Lung (tissue), 12 donors: ENCODE data around the gene TMEM53. TPM values are rescaled to one million over a fixed set of nuclear protein-coding genes. Genes with fewer than 3 reads are reported as not detected.

ENCODE experiments used
- ATAC-seq: fragments of 200-7000 bp; cut with Tn5 transposase; one replicate; pipeline ENCODE4 v1.9.1; 2020; ENCODE audit warnings: moderate number of reproducible peaks; ENCODE audit not compliant: insufficient read depth, low FRiP score
- DNase-seq, 3 donors: peaks; one replicate each; pipeline ENCODE4 v3.0.0-alpha.2; 2013 to 2017
- H3K27ac ChIP-seq, 2 donors: one replicate each; pipeline ENCODE4 v1.5.1; 2013; ENCODE audit warnings: mild to moderate bottlenecking in 2 of 2, moderate library complexity in 2 of 2, control low read depth in 1 of 2, inconsistent platforms in 1 of 2, low read depth in 1 of 2, low read length in 1 of 2
- H3K27me3 ChIP-seq, 3 donors: one replicate each; pipeline ENCODE4 v1.5.1; 2013; ENCODE audit warnings: low read length in 2 of 3; ENCODE audit not compliant: control insufficient read depth in 3 of 3, insufficient read depth in 3 of 3
- H3K36me3 ChIP-seq, 4 donors: one replicate each; pipeline ENCODE4 v1.5.1; 2013; ENCODE audit warnings: low read length in 4 of 4, mild to moderate bottlenecking in 1 of 4, moderate library complexity in 1 of 4; ENCODE audit not compliant: control insufficient read depth in 4 of 4, insufficient read depth in 4 of 4
- H3K4me1 ChIP-seq, 5 donors: one replicate each; pipeline ENCODE4 v1.5.1; 2013; ENCODE audit warnings: low read length in 5 of 5, mild to moderate bottlenecking in 2 of 5, moderate library complexity in 1 of 5; ENCODE audit not compliant: control insufficient read depth in 5 of 5, insufficient read depth in 5 of 5
- H3K4me3 ChIP-seq: one replicate; pipeline ENCODE4 v1.5.1; 2013; ENCODE audit warnings: mild to moderate bottlenecking, control low read depth, moderate library complexity
- H3K9ac ChIP-seq, 2 donors: one replicate each; pipeline ENCODE4 v1.5.1; 2013; ENCODE audit warnings: low read length in 2 of 2, control low read depth in 1 of 2; ENCODE audit not compliant: insufficient read depth in 1 of 2
- H3K9me3 ChIP-seq, 4 donors: one replicate each; pipeline ENCODE4 v1.5.1; 2013; ENCODE audit warnings: low read length in 3 of 4, mild to moderate bottlenecking in 1 of 4, moderate library complexity in 1 of 4; ENCODE audit not compliant: control insufficient read depth in 4 of 4, insufficient read depth in 3 of 4
- WGBS, 2 donors: extraction: QIAGEN DNeasy Blood & Tissue Kit; methylation state at CpG; one replicate each; pipeline ENCODE4 v1.1.7; 2013; 5-methylcytosine and 5-hydroxymethylcytosine counted together
- polyA plus RNA-seq, 2 donors: library from polyadenylated mRNA; stranded (reverse); fragments of 200-250 nt; gene quantifications; one replicate each; pipeline ENCODE4 v1.2.1, GENCODE V29; 2013
- total RNA-seq, 2 donors: library from RNA; depleted of rRNA in 1 of 2; stranded (reverse); fragments of >200 nt in 1 of 2; gene quantifications; one replicate each; pipeline ENCODE4 v1.2.1, GENCODE V29; 2014 to 2021
- TF ChIP-seq, protein P1 (sequence below): IDR thresholded peaks from 2 replicates; pipeline ENCODE4 v1.5.1; 2012; ENCODE audit warnings: mild to moderate bottlenecking; ENCODE audit errors: control extremely low read depth, extremely low read depth
- donor health status: control.
- donor health status: control.
- donor health status: Bipolar disorder and iron deficiency.
- donor health status: healthy.
- donor health status: DM: yes; HTN: yes; CAD: no.

The TMEM53 gene
- total and polyA plus RNA-seq, 4 donors, result 7.1 to 26.4 (median 18.4) TPM

- H3K27ac ChIP-seq, result no peak overlapping the region
- H3K4me1 ChIP-seq, result peaks cover 0 to 6% (median 4%) of the 10 kb centered on the region in 5 donors
- H3K36me3 ChIP-seq, result no peaks in the 10 kb centered on the region
- H3K4me3 ChIP-seq, result no peak overlapping the region
- H3K9ac ChIP-seq, result no peak overlapping the region
- WGBS, 2 donors, result 45 to 65% methylated on average over 12 of the region's 12 CpGs
- H3K27me3 ChIP-seq, result no peaks in the 10 kb centered on the region
- ATAC-seq, result no peak
- DNase-seq, result no peak
- no peaks in the 10 kb centered on the region for H3K9me3 ChIP-seq
- TF ChIP-seq, protein P1, sequence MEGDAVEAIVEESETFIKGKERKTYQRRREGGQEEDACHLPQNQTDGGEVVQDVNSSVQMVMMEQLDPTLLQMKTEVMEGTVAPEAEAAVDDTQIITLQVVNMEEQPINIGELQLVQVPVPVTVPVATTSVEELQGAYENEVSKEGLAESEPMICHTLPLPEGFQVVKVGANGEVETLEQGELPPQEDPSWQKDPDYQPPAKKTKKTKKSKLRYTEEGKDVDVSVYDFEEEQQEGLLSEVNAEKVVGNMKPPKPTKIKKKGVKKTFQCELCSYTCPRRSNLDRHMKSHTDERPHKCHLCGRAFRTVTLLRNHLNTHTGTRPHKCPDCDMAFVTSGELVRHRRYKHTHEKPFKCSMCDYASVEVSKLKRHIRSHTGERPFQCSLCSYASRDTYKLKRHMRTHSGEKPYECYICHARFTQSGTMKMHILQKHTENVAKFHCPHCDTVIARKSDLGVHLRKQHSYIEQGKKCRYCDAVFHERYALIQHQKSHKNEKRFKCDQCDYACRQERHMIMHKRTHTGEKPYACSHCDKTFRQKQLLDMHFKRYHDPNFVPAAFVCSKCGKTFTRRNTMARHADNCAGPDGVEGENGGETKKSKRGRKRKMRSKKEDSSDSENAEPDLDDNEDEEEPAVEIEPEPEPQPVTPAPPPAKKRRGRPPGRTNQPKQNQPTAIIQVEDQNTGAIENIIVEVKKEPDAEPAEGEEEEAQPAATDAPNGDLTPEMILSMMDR, result no peak
Measured at GRCh38 chr1:44664730-44665370, 9.4 kb downstream of the TMEM53 start.

GRCh38 chr1:44663417-44663816 lies 10.9 kb downstream of the TMEM53 start:
- H3K27ac ChIP-seq, result no peak overlapping the region
- no peak for ATAC-seq
- WGBS, 2 donors, result 92 to 95% methylated on average over 5 of the region's 5 CpGs
- H3K36me3 ChIP-seq, result peaks cover 0 to 3% (median 0%) of the 10 kb centered on the region in 4 donors
- no peak for DNase-seq
- H3K9ac ChIP-seq, result no peak overlapping the region
- TF ChIP-seq, protein P1, result no peak
- no peak overlapping the region for H3K4me3 ChIP-seq
- H3K4me1 ChIP-seq, result peaks cover 0 to 6% (median 4%) of the 10 kb centered on the region in 5 donors
- H3K9me3 ChIP-seq, result no peaks in the 10 kb centered on the region
- no peaks in the 10 kb centered on the region for H3K27me3 ChIP-seq

- DNase-seq (no peak), ATAC-seq (no peak)
- H3K9me3 ChIP-seq, result no peaks in the 10 kb centered on the region
- H3K27ac ChIP-seq, result no peak overlapping the region
- H3K9ac ChIP-seq, result no peak overlapping the region
- 87 to 89% methylated on average over 5 of the region's 5 CpGs for WGBS, 2 donors
- H3K4me3 ChIP-seq, result no peak overlapping the region
- TF ChIP-seq, protein P1, result no peak
- peaks cover 0 to 6% (median 4%) of the 10 kb centered on the region in 5 donors for H3K4me1 ChIP-seq
- peaks cover 0 to 3% (median 0%) of the 10 kb centered on the region in 4 donors for H3K36me3 ChIP-seq
- no peaks in the 10 kb centered on the region for H3K27me3 ChIP-seq
Measured at GRCh38 chr1:44662683-44663030, 11.6 kb downstream of the TMEM53 start.
